Activated CD4-positive, alpha-beta T cell treated with anti-CD3 and anti-CD28 coated beads, Interleukin-2, Interleukin-6, amounts not matched to agents 100 ng/mL and 50 ng/mL, durations not matched to agents 16 hours and 8 hours (primary cell): Measurements from ENCODE around the gene ATCAY.
A peak's percentile ranks its signal among the peaks of the same experiment; 100 is the strongest.
"Not testable (repeated sequence)": the region's sequence is repeated elsewhere in the genome, so short reads cannot be mapped to it uniquely, and the experiment has no call there.

Experiments used
- DNase-seq: peaks from one replicate; pipeline ENCODE4 v3.0.0-alpha.2; 2020

The ATCAY gene

GRCh38 chr19:3950871-3951861 is 70.7 kb downstream of the ATCAY start:
- DNase-seq: no peak

GRCh38 chr19:3952755-3953276 is 72.3 kb downstream of the ATCAY start:
- not testable (repeated sequence) for DNase-seq

GRCh38 chr19:3954107-3954506 is 73.6 kb downstream of the ATCAY start:
- DNase-seq: no peak

GRCh38 chr19:3955276-3955675 is 74.8 kb downstream of the ATCAY start:
- DNase-seq: not testable (repeated sequence)

GRCh38 chr19:3955688-3956087 is 75.2 kb downstream of the ATCAY start:
- DNase-seq: no peak

GRCh38 chr19:3958836-3959765 is 78.6 kb downstream of the ATCAY start:
- DNase-seq: no peak

- no peak for DNase-seq
These were observed 79.3 kb downstream of the ATCAY start for GRCh38 chr19:3959766-3960131.

- DNase-seq: no peak
These were observed 80.5 kb downstream of the ATCAY start for GRCh38 chr19:3961007-3961406.

- no peak for DNase-seq
These were observed 83.2 kb downstream of the ATCAY start for GRCh38 chr19:3963458-3964255.

- DNase-seq: no peak
These were observed 84.0 kb downstream of the ATCAY start for GRCh38 chr19:3964256-3965194.

GRCh38 chr19:3966051-3967017 is 85.8 kb downstream of the ATCAY start:
- no peak for DNase-seq

- not testable (repeated sequence) for DNase-seq
These were observed 87.5 kb downstream of the ATCAY start for GRCh38 chr19:3967983-3968382.

- DNase-seq: no peak
These were observed 88.3 kb downstream of the ATCAY start for GRCh38 chr19:3968556-3969434.

- DNase-seq: no peak
These were observed 89.2 kb downstream of the ATCAY start for GRCh38 chr19:3969435-3970312.

- DNase-seq: no peak
These were observed 89.9 kb downstream of the ATCAY start for GRCh38 chr19:3970313-3970807.

- peak; percentile 99 for DNase-seq
These were observed 90.5 kb downstream of the ATCAY start, which contains the start of gene DAPK3 for GRCh38 chr19:3970808-3971598. TSS of gene DAPK3 (minus strand) at chr19:3971099. CDS start at chr19:3969735, 1,364 bp downstream.

- DNase-seq: no peak
These were observed 94.7 kb downstream of the ATCAY start for GRCh38 chr19:3975144-3975543.
